Skeletal muscle tissue (tissue), 4 donors: Measurements from ENCODE around the gene RAMP1. TPM values are rescaled to one million over a fixed set of nuclear protein-coding genes. Genes with fewer than 3 reads are reported as not detected.

Experiments used
- H3K27ac ChIP-seq: one replicate; pipeline ENCODE4 v1.7.0; 2013; ENCODE audit warnings: mild to moderate bottlenecking, low read depth, low read length, inconsistent platforms
- H3K27me3 ChIP-seq, 3 donors: one replicate each; pipeline ENCODE4 v1.7.0; 2013; ENCODE audit warnings: low read length in 3 of 3; ENCODE audit not compliant: control insufficient read depth in 3 of 3, insufficient read depth in 3 of 3
- H3K36me3 ChIP-seq, 3 donors: one replicate each; pipeline ENCODE4 v1.7.0; 2013; ENCODE audit warnings: low read length in 3 of 3; ENCODE audit not compliant: control insufficient read depth in 3 of 3, insufficient read depth in 3 of 3
- H3K4me1 ChIP-seq, 3 donors: one replicate each; pipeline ENCODE4 v1.7.0; 2013; ENCODE audit warnings: low read length in 3 of 3, mild to moderate bottlenecking in 3 of 3; ENCODE audit not compliant: control insufficient read depth in 3 of 3, insufficient read depth in 3 of 3
- H3K4me3 ChIP-seq, 3 donors: one replicate each; pipeline ENCODE4 v1.7.0; 2013; ENCODE audit warnings: low read length in 3 of 3
- H3K9ac ChIP-seq, 3 donors: one replicate each; pipeline ENCODE4 v1.7.0; 2013; ENCODE audit warnings: low read length in 3 of 3, mild to moderate bottlenecking in 3 of 3, moderate library complexity in 2 of 3, low read depth in 1 of 3
- H3K9me3 ChIP-seq, 3 donors: one replicate each; pipeline ENCODE4 v1.7.0; 2013; ENCODE audit warnings: low read length in 3 of 3; ENCODE audit not compliant: control insufficient read depth in 3 of 3
- total RNA-seq: library from RNA; depleted of rRNA; stranded (reverse); fragments of >200 nt; gene quantifications from one replicate; pipeline ENCODE4 v1.2.3, GENCODE V29; 2014
- donor health status: Osteomylitis.

The RAMP1 gene
- total RNA-seq, 1 donor from 2014 or later = 31.8 TPM

DNA sequence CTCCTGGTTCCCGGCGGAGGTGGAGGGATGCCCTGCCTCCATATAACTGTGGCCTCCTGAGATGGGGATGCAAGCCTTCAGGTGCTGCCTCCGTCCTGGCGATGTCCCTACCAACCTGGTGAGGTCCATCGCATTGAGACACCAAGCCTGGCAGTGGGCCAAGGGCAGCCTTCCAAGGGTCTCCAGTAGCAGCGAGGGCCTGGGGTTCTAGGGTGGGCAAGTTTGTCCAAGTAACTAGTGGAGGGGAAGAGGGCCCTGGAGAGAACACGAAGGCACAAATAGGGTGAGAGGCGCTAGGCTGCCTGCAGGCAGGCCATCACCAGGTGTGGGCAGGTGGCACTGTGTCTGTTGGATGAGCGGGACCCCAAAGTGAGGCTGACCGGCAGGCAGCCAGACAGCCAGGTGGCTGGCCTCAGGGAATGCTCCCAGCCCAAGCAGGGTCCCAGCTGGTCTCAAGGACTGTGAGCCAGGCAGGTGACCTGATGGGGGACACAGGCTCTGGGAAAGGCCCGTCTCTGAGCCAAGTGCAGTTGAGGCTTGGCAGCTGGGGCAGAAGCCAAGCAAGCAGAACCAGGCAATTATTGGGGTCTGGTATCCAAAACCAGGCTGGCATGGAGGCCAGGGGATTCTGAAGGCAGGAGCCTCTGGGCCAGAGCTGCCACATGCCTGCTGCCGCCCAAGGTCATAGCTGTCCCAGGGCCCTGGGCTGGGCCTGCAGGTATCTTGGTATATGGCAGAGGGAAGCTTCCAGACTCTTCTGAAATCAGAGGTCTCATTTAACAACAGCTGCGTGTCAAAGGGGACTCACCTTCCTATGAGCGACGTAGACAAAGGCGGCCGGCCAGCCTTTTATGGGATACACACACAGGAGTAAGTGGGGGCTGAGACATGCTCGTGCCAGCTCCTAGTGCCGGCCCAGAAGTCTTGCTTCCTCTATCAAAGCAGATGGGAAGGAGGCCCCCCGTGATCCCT lies 23.4 kb downstream of the RAMP1 start:
- H3K4me3 ChIP-seq = no peak overlapping the region
- peak overlapping the region; percentile 38 for H3K27ac ChIP-seq
- no peak overlapping the region for H3K9ac ChIP-seq
- H3K36me3 ChIP-seq = peaks cover 4 to 9% (median 6%) of the 10 kb centered on the region in 3 donors
- peaks cover 8 to 52% (median 45%) of the 10 kb centered on the region in 3 donors for H3K4me1 ChIP-seq
- no peaks in the 10 kb centered on the region for H3K9me3 ChIP-seq
- no peaks in the 10 kb centered on the region for H3K27me3 ChIP-seq

DNA sequence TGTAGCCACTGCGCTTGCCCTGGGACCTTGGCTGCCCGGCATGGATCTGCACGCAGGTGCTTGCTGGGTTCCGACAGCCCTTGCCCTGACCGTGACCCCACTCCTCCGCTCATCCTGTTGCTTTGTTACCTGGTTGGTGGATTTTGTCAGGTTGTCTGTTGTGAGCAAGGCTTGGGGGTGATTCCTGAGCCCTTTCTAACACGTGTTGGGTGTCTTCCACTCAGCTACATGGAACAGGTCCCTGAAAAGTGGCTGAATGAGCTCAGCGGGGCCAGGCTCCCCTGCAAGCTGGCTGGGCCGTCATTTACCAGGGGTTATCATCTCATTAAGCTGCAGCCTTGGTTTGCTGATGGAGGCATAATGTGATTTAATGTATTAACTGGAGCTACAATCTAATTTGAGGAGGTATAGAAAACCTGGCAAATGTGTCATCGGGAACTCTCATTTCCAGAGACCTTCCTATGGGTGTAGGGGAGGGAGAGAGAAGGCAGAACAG lies 24.6 kb downstream of the RAMP1 start:
- H3K4me1 ChIP-seq = peaks cover 8 to 45% (median 41%) of the 10 kb centered on the region in 3 donors
- peak overlapping the region; percentile 92 for H3K27ac ChIP-seq
- no peaks in the 10 kb centered on the region for H3K9me3 ChIP-seq
- H3K27me3 ChIP-seq = no peaks in the 10 kb centered on the region
- H3K9ac ChIP-seq = no peak overlapping the region
- H3K36me3 ChIP-seq = peaks cover 4 to 9% (median 4%) of the 10 kb centered on the region in 3 donors
- H3K4me3 ChIP-seq = no peak overlapping the region

DNA sequence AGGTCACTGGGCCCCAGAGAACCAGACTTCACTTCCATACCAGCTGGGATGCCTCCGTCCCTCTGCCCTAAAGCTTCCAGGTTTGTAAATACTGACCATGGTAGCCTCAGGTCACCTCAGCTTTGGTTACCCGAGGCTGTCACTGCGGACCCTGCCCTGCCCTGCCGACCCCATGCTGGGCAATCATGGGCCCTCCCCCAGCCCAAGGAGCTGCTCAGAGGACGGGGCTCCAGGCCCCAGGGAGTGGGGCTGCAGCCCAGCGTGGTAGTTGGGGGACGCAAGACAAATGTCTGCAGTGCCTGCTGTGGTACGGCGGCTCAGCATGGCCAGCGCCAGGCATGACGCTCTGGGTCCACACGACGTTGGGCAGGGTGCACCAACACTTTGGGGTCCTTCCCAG lies 25.3 kb downstream of the RAMP1 start:
- H3K27me3 ChIP-seq = no peaks in the 10 kb centered on the region
- H3K4me1 ChIP-seq = peaks cover 8 to 45% (median 41%) of the 10 kb centered on the region in 3 donors
- no peaks in the 10 kb centered on the region for H3K9me3 ChIP-seq
- peaks cover 4 to 9% (median 4%) of the 10 kb centered on the region in 3 donors for H3K36me3 ChIP-seq
- peak overlapping the region in 1 of 3 donors; percentile 77 for H3K9ac ChIP-seq
- peak overlapping the region; percentile 92 for H3K27ac ChIP-seq
- no peak overlapping the region for H3K4me3 ChIP-seq

DNA sequence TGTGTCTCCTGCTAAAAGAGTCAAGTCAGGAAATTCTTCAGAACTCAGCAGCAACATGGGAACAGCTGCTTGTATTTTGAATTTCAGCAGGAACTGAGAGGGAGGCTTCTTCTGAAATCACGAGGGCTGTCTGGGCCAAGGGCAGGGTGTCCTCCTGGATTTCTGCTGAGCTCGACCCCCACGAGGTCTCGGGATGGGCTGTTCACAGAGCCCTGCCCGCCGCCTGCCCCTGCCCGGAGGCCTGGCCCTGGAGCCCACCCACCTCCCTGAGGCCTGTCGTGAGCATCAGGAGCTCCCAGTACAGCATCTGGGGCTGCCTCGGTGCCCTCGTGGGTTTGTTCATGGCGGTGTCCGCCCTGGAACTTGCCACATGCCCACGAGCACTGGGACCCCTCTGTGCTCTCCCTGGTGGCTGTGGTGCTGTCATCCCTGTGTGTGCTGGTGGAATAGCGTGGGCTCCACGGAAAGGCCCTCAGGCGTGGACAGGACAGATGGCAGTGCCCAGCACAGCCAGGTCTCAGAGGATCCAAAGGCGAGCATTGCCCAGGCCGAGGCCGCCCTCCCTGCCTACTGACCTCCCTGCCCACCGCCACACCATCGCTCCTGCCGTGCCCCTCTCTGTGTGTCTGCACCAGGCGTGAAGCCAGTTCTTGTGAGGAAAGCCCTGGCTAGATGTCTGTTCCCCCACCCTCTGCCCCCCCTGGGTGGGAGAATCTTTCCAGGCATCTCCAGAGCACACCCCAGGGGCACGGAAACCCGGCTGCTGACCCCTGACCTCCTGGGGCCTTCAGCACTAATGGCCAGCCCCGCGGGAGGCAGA lies 25.9 kb downstream of the RAMP1 start:
- Histone ChIP-seq H3K27ac (peak overlapping the region; percentile 92), H3K9me3 (no peaks in the 10 kb centered on the region), H3K36me3 (peaks cover 4 to 9% (median 4%) of the 10 kb centered on the region in 3 donors), H3K4me1 (peaks cover 8 to 45% (median 41%) of the 10 kb centered on the region in 3 donors), H3K4me3 (peak overlapping the region in 1 of 3 donors; percentile 6), H3K27me3 (no peaks in the 10 kb centered on the region), H3K9ac (peak overlapping the region in 2 of 3 donors; percentile 56 to 77)

DNA sequence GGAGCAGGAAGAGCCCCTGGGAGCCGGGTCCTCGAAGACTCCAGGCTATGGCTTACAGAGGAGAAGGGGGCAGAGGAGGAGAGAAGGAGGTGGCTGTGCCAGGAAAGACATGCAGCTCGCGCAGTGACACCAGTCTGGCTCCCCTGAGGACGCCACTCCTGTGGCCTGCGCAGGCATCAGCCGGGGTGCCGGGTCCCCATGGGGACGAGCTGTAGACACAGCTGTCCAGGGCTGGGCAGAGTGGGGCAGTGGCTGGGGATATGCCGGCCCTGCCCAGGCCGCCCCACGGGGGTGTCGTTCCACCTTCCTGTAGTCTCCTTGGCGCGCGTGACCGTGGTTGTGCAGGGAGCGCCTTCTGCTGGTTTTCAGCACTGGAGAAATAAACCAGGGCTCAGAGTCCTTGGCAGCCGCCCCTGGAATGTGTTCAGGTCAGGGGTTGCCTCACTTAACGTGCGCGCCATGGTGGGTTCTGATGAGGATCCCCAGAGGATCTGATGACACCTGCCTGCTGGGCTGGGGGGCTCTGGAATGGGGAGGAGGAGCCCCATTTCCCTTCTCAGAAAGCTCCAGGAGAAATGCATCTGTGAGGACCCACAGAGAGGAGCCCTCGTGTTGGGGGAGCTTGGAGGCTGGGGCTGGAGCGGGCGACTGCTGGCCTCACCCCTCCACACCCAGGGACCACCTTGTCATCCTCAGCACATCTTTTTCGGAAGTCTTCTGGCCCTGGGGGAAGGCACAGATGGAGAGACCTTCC lies 26.7 kb downstream of the RAMP1 start:
- Histone ChIP-seq H3K36me3 (peaks cover 0 to 4% (median 4%) of the 10 kb centered on the region in 3 donors), H3K27me3 (no peaks in the 10 kb centered on the region), H3K4me1 (peaks cover 8 to 45% (median 41%) of the 10 kb centered on the region in 3 donors), H3K9me3 (no peaks in the 10 kb centered on the region), H3K27ac (peak overlapping the region; percentile 92), H3K4me3 (peak overlapping the region in 2 of 3 donors; percentile 21 to 49), H3K9ac (peak overlapping the region in 2 of 3 donors; percentile 56 to 77)

DNA sequence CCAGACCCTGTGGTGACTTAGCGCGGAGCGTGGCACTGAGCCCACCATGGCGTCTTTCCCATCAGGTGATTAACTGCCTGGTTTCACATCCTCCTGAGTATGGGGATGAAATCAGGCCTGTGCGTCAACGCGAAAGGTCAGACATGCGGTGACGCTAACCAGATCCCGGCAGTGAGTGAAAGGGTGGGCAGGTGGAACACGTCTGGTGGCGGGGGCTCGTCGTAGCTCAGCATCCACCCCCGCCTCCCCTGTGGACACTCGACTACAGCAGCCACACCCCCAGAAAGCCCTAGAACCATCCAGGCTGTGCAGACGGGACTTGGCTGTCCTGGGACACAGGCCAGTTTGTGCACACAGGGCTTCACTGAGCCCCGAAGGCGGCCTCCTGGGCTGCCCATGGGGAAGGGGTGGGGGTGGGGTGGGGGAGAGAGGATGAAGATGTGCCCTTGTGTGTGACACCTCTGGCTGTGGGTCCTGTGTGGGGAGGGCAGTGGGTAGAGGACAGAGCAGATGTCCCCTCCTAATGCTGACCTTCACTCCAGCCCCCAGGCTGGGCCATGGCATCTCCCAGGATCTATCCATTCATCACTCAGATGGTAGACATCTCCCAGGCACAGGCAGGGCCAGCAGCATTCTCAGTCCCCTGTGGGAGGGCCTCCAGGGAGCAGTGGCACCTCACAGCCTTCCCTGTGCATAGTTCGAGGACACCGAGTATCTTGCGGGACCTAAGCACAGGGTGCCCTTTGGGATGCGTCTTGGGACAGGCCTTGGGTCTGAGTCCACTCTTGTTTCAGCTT lies 27.5 kb downstream of the RAMP1 start:
- Histone ChIP-seq H3K36me3 (peaks cover 0 to 4% (median 0%) of the 10 kb centered on the region in 3 donors), H3K27ac (peak overlapping the region; percentile 92), H3K27me3 (no peaks in the 10 kb centered on the region), H3K9ac (peak overlapping the region in 2 of 3 donors; percentile 56 to 77), H3K4me1 (peaks cover 8 to 45% (median 41%) of the 10 kb centered on the region in 3 donors), H3K4me3 (peak overlapping the region in 2 of 3 donors; percentile 21 to 49), H3K9me3 (no peaks in the 10 kb centered on the region)

DNA sequence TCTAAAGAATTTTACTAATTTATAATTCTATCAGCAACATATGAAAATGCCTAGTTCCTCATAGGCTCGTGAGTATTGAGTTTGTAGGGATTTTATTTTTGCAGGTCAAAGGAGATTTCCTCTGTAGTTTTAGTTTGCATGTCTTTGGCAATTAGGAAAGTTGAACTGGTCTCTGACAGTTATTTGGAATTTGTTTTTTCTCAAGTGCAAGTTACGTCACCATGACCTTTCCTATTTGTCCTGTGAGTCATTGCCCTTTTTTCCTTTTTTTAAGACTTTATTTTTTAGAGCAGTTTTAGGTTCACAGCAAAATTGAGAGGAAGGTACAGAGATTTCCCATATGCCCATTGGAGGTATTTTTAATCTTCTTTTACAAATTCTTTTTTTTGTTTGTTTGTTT lies 29.0 kb downstream of the RAMP1 start:
- peaks cover 5 to 41% (median 36%) of the 10 kb centered on the region in 3 donors for H3K4me1 ChIP-seq
- H3K4me3 ChIP-seq = no peak overlapping the region
- H3K9me3 ChIP-seq = no peaks in the 10 kb centered on the region
- H3K27me3 ChIP-seq = no peaks in the 10 kb centered on the region
- no peak overlapping the region for H3K27ac ChIP-seq
- no peaks in the 10 kb centered on the region for H3K36me3 ChIP-seq
- H3K9ac ChIP-seq = no peak overlapping the region

DNA sequence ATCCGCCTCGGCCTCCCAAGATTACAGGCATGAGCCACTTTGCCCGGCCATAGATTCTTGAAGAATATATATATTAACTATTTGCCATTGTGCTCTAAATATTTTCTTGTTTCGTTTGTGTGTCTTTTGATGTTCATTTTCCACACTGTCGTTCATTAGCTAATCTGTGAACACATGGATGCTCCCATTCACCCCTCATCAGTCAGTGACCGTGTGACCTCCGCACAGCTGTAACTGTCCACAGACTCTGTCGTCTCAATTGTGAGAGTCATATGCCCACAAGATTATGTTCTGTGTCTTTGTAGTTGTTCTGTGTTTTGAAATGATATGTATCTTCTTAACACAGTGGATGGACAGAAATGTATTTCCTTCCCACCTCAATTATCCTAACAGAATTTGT lies 29.6 kb downstream of the RAMP1 start:
- Histone ChIP-seq H3K9ac (no peak overlapping the region), H3K27ac (no peak overlapping the region), H3K4me1 (peaks cover 5 to 42% (median 35%) of the 10 kb centered on the region in 3 donors)

More for the DNA sequence above, 29.6 kb downstream of the RAMP1 start:
- Histone ChIP-seq H3K27me3 (no peaks in the 10 kb centered on the region), H3K36me3 (no peaks in the 10 kb centered on the region), H3K9me3 (no peaks in the 10 kb centered on the region), H3K4me3 (no peak overlapping the region)
